GM20431 (cell line): ENCODE data around the gene ECI1.
"Not testable (repeated sequence)": the region's sequence is repeated elsewhere in the genome, so short reads cannot be mapped to it uniquely, and the experiment has no call there.

Experiments
- in situ Hi-C: fragments of 300-500 bp; cut with MseI, MboI; formaldehyde crosslinking; loops from one replicate; pipeline ENCODE4 v1.15.0; 2020; ENCODE audit warnings: low sequenced_read_pairs; ENCODE audit not compliant: unreplicated experiment

Gene ECI1

DNA sequence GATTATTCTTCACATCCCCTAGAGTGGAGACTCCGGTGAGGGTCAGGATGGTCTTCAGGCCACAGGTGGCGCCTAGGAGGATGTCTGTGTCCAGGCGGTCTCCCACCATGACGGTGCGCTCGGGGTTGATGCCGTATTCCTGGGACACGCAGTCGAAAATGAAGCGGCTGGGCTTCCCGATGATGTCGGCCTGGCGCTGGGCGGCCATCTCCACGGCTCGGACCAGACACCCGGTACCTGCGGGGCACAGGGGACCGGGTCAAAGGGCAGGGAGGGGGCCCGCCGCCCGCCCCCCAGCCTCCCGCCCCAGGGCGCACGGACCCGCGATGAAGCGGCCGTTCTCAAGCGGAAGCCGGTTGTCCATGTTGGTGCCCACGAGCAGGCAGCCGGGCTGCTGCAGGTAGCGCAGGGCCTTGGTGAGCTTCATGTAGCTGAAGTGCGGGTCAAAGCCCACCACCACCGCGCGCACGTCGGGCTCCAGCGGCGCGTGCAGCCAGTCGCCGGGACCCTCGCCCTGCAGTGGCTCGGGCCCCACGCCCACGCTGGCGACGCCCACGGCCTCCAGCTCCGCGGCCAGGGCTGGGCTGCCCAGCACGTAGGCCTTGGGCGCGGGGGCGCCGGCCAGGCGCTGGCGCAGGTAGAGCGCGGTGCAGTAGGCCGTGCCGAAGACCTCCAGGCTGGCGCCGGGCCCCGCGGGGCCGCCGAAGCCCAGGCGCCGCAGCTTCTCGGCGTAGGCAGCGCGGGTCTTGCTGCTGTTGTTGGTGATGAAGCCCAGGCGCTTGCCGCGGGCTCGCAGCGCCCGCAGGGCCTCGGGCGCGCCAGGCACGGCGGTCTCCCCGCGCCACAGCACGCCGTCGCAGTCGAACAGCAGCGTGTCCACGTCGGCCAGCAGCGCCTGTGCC lies 37.3 kb downstream of the ECI1 start:
- in situ Hi-C loops, result no loop called here

DNA sequence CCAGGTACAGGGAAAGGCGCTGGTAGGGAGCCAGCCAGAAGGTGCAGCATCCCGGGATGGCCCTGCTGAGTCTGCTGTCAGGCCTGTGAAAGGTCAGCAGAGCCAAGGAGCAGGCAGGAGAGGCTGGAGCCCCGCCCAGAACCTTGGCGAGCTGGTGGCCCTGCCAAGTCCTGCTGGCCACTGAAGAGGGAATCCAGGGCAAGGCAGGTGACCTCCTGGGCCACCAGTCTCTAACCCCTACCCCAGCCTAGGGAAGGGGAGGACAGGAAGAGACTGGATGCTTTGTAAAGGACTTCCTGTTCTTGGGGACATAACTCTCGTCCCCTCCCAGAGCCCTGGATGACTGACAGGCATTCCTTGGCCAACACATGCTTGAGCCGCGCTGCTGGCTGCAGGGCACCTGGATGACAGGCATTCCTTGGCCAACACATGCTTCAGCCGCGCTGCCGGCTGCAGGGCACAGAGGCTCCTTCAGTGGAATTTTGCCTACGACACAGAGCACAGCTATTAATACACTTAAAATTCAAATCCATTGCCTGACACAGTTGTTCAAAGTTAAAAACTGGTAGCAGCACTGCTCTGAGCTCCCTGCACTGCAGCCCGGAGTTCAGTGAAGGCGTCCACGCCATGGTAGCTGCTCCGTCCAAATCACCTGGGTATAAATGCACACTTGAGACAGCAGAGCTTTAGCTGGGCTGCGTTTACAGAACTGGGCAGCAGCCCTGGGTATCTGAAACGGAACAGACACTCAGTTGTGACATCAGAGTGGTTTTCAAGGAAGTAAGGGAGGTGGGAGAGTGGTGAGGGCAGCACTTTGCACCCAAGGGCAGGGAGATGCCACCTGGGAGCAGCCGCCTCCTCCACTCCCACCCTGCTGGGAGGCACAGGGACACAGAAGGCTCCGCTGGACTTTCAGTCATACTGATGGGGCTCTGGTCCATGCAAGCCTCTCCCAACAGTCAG lies 38.7 kb downstream of the ECI1 start:
- in situ Hi-C loops, result no loop called here

DNA sequence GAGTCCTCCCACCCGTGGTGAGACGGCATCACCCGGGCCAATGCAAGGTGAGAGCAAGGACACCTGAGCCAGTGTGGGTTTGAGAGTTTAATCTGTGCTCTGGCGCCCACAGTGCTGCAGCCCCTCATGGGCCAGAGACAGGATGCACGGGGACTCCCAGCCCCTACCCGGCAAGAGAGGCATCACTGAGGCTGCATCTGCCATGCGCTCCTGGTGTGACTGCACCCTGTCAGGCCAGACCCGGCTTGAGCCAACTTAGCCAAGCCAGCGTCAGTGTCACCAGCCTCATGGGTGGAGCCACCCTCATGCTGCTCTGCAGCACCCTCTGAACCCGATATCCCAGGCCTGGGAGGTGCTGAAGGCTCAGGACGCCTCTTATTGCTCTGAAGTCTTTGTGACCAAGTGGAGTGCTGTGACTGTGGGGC lies 39.5 kb downstream of the ECI1 start:
- in situ Hi-C loops, result no loop called here

DNA sequence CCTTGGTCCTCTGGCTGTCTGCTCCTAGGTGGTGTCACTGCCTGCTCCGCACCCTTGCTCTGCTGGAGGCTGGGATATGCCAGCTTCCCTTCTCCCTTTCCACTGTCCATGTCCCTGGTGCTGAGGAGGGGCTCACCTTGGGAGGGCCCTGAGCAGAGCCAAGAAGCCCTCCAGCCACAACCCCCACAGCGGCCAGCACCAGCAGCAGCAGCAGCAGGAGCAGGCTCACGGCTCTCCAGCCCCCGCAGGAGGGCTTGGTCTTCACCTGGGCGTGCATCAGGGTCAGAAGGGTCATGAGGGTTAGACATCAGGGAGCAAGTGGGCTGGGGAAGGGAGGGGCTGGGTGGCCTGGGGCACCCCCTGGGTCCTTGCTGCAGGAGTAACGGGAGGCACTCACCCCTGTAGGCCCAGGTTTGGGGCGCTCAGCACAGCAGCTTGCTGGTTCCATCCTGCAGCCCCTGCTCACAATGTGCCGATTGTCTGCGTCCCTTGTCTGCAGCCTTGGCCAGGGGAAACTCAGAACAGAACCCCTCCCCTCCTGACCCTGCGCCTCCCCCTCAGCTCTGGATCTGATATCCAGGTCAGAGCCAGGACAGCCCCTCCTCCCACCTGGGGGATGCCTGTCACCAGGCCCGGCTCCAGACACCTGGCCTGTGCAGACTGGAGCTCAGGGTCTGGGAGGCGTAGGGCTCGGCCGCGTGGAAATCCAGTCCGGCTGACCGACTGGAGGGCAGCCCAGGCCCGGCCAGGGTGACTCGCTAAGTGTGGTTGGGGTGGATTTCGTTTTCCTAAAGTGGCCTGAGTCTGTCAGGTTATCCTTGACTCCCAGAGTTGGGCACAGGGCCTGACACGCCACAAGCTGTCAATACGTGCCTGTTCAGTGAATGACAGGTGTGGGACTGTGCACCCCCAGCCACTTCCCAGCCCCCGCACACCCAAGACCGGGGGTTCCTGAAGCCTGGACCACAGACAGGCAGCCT lies 40.7 kb downstream of the ECI1 start, which contains the start of gene BRICD5:
TSS of gene BRICD5 (minus strand) at position 478 of the 980 bp plus-strand sequence. CDS start at position 448, 30 bp downstream.
- in situ Hi-C loops, result no loop called here

DNA sequence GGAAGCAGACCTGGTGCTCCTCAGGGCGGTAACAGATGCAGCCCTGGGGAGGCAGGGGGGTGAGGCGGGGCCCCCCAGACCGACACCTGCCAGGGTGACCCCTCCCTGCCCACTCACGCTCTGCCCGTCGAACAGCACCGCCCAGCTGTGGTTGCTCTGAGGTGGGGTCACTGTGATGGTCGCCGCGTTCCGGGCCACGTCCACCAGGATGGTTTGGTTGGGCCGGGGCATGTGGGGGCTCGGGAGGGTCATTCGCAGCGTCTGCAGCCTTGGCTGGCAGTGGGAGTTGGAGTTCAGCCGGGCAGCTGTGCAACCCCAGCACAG lies 41.4 kb downstream of the ECI1 start:
- in situ Hi-C loops, result no loop called here

DNA sequence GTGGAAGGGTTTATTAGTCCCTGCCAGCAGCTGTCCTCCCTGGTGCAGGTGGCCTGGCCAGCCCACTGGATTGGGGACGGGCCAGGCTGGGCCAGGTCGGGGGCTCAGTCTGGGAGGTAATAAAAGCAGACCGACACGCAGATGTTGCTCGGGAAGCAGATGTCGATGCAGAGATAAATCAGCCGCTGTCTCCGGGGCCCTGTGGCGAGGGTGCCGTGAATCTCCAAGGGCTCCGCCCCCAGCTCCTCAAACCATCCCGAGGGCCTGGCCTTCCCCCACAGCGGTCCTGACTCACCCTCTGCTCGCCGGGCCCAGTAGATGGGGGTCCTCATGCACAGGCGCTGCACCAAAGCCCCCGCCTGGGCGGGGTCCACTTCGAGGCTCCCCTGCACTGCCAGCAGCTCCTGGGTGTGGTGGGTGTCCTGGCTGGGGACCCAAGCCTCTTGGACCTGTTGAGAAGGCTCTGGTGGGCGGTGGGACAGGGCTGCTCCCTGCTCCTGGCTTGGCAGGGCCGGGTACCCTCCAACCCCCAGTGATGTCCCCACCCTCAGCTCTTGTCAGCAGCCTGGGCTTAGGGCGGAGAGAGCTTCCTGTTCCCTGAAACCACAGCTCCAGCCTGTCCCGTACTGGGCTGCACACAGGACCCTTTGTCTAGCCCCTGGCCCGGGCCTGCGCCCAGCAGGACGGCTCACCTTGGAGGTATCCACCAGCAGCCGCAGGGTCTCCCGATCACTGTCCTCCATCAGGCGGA lies 42.0 kb downstream of the ECI1 start:
- in situ Hi-C loops, result no loop called here

DNA sequence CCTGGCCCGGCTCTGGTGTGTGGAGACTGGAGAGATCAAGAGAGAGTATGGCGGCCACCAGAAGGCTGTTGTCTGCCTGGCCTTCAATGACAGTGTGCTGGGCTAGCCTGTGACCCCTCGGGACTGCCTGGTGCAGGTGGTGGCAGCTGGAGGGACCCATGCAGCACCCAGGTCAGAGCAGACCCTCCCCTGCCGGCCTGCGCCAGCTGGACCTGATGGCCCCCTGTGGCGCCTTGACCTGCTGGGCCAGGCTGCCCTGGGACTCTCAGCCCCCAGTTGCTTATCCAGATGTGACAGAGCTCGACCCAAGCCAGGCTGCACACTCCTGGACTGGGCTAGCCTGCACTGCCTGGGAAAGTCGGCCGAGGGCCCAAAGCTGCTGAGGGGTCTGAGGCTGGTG lies 42.6 kb downstream of the ECI1 start:
- in situ Hi-C loops, result no loop called here

DNA sequence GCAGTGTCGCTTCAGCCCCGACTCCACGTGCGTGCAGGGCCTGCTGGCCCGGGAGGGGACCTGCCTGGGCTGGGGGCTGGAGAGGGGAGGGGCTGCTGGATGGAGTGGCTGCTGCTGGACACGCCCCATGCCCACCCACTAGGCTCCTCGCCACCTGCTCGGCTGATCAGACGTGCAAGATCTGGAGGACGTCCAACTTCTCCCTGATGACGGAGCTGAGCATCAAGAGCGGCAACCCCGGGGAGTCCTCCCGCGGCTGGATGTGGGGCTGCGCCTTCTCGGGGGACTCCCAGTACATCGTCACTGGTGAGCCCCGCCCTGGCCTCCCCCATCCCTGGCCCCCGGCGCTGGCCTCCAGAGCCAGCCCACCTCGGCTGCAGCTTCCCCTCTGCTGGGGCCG lies 43.1 kb downstream of the ECI1 start:
- in situ Hi-C loops, result no loop called here

DNA sequence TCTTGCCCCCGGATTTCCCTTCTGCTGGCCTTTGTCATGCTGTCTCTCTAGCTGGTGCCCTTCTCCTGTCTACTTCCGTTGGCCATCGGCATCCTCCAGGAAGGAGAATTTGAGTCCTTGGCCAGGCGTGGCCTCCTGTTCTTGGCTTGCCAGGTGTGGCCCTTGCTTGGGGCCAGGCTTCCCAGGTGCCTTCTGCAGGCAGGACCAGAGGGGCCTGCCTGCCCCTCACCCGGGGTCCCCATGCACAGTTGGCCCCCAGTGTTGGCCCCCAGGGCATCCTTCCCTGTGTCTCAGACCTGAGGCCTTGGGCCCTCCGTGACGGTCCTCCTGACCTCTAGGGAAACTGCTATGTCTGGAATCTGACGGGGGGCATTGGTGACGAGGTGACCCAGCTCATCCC lies 43.5 kb downstream of the ECI1 start:
- in situ Hi-C loops, result no loop called here

DNA sequence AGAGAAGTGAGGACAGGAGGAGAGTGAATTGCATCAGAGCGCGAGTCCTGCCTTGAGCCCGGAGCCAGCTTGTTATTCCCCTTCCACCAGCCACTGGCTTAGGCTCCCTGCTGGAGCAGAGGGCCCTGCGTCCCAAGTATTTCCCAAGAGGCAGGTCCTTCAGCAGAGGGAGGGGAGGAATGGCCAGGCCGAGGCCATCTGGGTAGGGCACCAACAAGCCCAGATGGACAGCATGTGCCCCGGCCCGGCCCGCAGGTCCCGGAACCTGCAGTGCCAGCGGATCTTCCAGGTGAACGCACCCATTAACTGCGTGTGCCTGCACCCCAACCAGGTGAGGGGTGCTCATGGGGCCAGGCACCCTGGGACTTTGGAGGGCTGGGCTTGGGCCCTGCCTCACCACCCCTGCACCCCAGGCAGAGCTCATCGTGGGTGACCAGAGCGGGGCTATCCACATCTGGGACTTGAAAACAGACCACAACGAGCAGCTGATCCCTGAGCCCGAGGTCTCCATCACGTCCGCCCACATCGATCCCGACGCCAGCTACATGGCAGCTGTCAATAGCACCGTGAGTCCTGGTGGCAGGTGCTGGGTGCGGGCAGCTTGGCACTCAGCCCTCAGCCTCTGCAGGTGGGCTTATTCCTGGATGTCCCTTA lies 44.5 kb downstream of the ECI1 start:
- in situ Hi-C loops, result no loop called here

DNA sequence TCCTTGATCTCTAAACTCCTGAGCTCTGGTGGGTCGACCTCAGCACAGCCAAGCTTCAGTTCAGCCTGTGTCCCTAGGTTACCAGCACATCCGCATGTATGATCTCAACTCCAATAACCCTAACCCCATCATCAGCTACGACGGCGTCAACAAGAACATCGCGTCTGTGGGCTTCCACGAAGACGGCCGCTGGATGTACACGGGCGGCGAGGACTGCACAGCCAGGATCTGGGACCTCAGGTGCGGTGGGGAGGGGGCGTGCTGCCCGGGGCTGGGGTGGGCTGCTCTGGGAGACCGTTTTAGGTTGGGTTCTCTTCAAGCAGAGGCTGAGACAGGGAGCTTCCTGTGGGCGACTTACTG lies 45.0 kb downstream of the ECI1 start:
- in situ Hi-C loops, result no loop called here

DNA sequence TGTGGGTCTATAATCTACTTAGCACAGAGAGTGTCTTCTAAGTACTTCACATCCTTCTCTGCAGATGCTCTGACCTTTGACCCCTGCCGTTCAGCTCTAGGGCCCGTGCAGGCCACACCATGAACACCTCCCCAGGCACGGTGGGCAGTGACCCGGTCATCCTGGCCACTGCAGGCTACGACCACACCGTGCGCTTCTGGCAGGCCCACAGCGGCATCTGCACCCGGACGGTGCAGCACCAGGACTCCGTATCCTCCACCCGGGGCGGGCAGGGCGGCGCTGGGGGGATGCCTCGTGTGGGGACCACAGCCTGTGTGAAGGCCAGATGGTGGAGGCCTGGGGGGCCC lies 45.4 kb downstream of the ECI1 start:
- in situ Hi-C loops, result no loop called here

DNA sequence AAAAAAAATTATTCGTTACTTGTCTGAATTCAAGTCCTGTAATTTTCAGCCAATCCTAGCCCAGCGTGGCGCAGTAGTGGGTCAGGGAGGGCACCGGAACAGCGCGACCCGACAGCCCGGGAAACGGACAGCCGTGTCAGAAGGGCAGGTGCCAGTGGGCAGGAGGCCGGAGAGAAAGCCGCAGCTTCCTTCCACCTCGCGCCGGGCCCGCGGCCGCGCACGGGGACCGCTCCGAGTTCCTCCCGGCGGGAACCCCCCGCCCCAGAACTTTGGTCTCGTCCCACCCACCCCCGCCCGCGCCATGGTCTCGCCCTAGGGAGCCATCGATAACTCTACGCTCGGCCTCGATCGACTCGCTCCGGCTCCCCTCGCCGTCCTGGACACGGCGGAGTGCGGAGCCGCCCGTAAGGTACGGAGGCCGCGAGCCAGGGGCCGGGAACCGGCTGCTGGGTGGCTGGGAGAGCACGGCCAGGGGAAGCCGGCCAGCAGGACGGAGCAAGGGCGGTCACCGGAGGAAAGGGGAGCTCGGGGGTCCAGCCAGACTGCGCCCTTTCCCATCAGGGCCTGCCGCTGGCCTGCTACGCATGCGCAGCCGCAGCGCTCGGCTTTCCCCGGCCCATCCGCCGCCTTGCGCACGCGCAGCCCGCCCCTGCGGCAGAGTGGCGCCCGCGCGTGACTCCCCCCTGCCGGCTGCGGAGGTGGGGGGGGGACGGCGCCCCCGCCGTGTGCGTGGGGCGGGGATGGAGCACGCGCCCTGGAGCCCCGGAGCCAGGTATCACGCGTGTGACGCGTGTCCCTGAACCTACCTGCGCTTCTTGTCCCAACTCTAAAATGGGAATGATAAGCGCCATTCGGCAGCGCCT lies 46.1 kb downstream of the ECI1 start, which contains the start of gene MLST8:
TSS of gene MLST8 (plus strand) at position 351 of the 863 bp plus-strand sequence. CDS start 632 bp downstream, outside the sequence.
- in situ Hi-C loops, result no loop called here

DNA sequence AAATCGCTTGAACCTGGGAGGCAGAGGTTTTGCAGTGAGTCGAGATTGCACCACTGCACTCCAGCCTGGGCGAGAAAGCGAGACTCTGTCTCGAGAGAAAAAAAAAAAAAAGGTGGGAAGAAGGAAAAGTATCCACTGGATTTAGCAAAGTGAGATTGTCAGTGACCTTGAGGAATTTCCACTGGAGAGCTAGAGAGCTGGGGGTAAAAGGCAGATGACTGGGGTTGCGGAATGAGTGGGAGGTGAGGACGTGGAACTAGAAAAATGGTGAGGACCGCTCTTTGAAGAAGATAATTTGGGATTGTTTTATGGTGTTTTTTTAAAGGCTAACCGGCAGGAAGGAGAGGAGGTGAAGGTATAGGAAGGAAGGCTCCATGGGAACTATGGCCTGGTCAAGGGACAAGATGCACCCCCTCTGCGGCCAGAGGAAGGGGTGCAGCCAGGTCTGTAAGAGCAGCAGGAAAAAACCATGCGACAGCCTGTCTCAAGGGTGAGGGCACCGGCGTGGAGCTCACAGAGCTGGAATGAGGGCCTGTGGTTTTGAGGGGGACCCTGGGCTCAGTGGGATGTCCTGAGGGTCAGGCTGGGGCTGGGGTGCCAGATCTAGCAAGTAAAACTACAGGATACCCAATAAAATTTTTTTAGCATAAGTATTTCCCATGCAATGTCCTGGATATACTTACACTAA lies 46.8 kb downstream of the ECI1 start:
- in situ Hi-C loops, result no loop called here

DNA sequence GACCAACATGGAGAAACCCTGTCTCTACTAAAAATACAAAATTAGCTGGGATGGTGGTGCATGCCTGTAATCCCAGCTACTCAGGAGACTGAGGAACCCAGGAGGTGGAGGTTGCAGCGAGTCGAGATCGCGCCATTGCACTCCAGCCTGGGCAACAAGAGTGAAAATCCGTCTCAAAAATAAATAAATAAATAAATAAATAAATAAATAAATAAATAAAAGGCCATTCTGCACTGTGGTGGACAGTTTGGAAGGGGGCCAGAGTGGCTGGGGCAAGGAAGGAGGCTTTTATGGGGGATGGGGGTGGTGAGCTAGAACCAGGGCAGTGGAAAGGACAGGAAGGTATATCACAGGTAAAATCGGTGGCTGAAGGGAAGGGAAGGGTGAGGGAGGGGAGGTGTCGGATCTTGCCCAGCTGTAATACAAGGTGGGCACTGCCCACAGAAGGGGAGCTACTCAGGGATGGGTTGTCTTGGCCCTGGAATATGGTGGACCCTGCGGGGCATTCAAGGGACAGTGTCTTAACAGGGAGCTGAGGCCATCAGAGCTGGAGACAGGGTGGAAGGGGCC lies 48.2 kb downstream of the ECI1 start:
- in situ Hi-C loops, result not testable (repeated sequence)

DNA sequence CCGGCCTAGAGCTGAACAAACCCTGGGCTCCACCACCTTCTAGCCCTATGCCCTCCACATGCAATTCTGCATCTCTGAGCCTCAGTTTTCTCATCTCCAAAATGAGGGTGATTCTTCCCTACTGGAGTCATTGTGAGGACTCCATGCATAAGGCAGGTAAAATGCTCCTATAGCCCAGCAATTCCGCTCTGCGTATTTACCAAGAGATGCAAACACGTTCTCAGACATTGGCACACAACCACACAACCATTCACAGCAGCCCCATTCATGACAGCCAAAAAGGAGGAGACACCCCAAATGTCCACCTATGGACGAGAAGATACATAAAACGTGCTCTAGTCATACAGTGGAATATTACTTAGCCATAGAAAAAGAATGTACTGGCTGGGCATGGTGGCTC lies 51.1 kb downstream of the ECI1 start:
- in situ Hi-C loops, result no loop called here

DNA sequence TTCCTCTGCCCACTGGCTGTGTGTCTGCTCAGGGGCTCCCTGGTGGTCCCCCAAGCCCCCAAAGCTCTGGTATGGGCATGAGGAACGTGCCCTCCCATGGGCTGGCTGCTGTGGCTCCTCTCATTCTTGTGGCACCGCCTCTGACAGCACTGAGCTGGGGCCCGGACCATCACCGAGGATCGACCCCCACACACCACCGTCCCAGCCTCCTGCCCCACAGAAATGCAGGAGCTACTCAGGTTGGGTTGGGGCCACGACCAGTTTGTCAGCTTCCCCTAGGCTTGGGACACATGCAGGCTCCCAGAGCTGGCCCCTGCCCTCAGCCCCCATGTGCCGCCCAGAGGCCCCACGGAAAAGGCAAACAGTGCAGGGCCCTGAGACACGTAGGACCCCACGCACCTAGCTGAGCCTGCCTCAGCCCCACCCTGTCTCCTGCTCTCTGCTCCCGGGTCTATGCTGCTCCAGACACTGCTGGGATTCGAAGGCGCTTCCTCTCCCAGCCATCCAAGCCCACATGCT lies 51.7 kb downstream of the ECI1 start:
- in situ Hi-C loops, result no loop called here
